ENCODE data around the gene ARSG.
"Not testable (repeated sequence)": the region's sequence is repeated elsewhere in the genome, so short reads cannot be mapped to it uniquely, and the experiment has no call there.

ARSG gene

GRCh38 chr17:68329331-68329730 lies 38.0 kb downstream of the ARSG start:
- no peak for DNase-seq (ENCODE audit: low spot score)

- DNase-seq (ENCODE audit: low spot score) = not testable (repeated sequence)
Observed at GRCh38 chr17:68331932-68332331, 40.6 kb downstream of the ARSG start.

GRCh38 chr17:68334393-68334792 lies 43.1 kb downstream of the ARSG start:
- DNase-seq (ENCODE audit: low spot score) = no peak

- no peak for DNase-seq (ENCODE audit: low spot score)
Observed at GRCh38 chr17:68341482-68341881, 50.2 kb downstream of the ARSG start.

GRCh38 chr17:68343976-68344375 lies 52.7 kb downstream of the ARSG start:
- no peak for DNase-seq (ENCODE audit: low spot score)

- DNase-seq (ENCODE audit: low spot score) = no peak
Observed at GRCh38 chr17:68344701-68345136, 53.4 kb downstream of the ARSG start.

- no peak for DNase-seq (ENCODE audit: low spot score)
Observed at GRCh38 chr17:68346448-68346847, 55.2 kb downstream of the ARSG start.

- no peak for DNase-seq (ENCODE audit: low spot score)
Observed at GRCh38 chr17:68347380-68347779, 56.1 kb downstream of the ARSG start.

GRCh38 chr17:68349157-68349556 lies 57.9 kb downstream of the ARSG start:
- no peak for DNase-seq (ENCODE audit: low spot score)

- DNase-seq (ENCODE audit: low spot score) = no peak
Observed at GRCh38 chr17:68351395-68351794, 60.1 kb downstream of the ARSG start.

- DNase-seq (ENCODE audit: low spot score) = no peak
Observed at GRCh38 chr17:68352041-68352440, 60.7 kb downstream of the ARSG start.

- not testable (repeated sequence) for DNase-seq (ENCODE audit: low spot score)
Observed at GRCh38 chr17:68352671-68353070, 61.4 kb downstream of the ARSG start.

GRCh38 chr17:68353111-68353521 lies 61.8 kb downstream of the ARSG start:
- DNase-seq (ENCODE audit: low spot score) = no peak

GRCh38 chr17:68354311-68354710 lies 63.0 kb downstream of the ARSG start:
- DNase-seq (ENCODE audit: low spot score) = peak; percentile 16

GRCh38 chr17:68355108-68355507 lies 63.8 kb downstream of the ARSG start:
- not testable (repeated sequence) for DNase-seq (ENCODE audit: low spot score)

GRCh38 chr17:68356520-68356919 lies 65.2 kb downstream of the ARSG start:
- no peak for DNase-seq (ENCODE audit: low spot score)

- no peak for DNase-seq (ENCODE audit: low spot score)
Observed at GRCh38 chr17:68356949-68357455, 65.7 kb downstream of the ARSG start.

GRCh38 chr17:68357886-68358285 lies 66.6 kb downstream of the ARSG start:
- no peak for DNase-seq (ENCODE audit: low spot score)

GRCh38 chr17:68359791-68360535 lies 68.7 kb downstream of the ARSG start:
- DNase-seq (ENCODE audit: low spot score) = no peak

GRCh38 chr17:68365469-68365868 lies 74.2 kb downstream of the ARSG start:
- no peak for DNase-seq (ENCODE audit: low spot score)

GRCh38 chr17:68368387-68368786 lies 77.1 kb downstream of the ARSG start:
- DNase-seq (ENCODE audit: low spot score) = no peak

GRCh38 chr17:68375566-68375965 lies 84.3 kb downstream of the ARSG start:
- DNase-seq (ENCODE audit: low spot score) = no peak

- DNase-seq (ENCODE audit: low spot score) = not testable (repeated sequence)
Observed at GRCh38 chr17:68376178-68376577, 84.9 kb downstream of the ARSG start.

GRCh38 chr17:68377771-68378267 lies 86.5 kb downstream of the ARSG start:
- DNase-seq (ENCODE audit: low spot score) = no peak

Data from COLO829 (cell line).